HEK293 (cell line): ENCODE data around the gene SPATA24.

Experiments
- CTCF ChIP-seq: fragments of 450-650 bp; formaldehyde crosslinking; IDR thresholded peaks from 2 replicates; pipeline ENCODE4 v1.5.1; 2016; ENCODE audit warnings: missing biosample characterization, missing genetic modification characterization
- KLF16 ChIP-seq: fragments of 450-650 bp; formaldehyde crosslinking; IDR thresholded peaks from 2 replicates; pipeline ENCODE4 v1.5.1; 2017; ENCODE audit warnings: missing biosample characterization, missing genetic modification characterization
- MYNN ChIP-seq: fragments of 450-650 bp; formaldehyde crosslinking; IDR thresholded peaks from 2 replicates; pipeline ENCODE4 v1.5.1; 2016; ENCODE audit warnings: missing biosample characterization, missing genetic modification characterization, borderline replicate concordance
- ZNF133 ChIP-seq: fragments of 450-650 bp; formaldehyde crosslinking; IDR thresholded peaks from 2 replicates; pipeline ENCODE4 v1.5.1; 2016; ENCODE audit warnings: missing biosample characterization, missing genetic modification characterization
- ZNF138 ChIP-seq: fragments of 450-650 bp; formaldehyde crosslinking; IDR thresholded peaks from 2 replicates; pipeline ENCODE4 v1.5.1; 2016; ENCODE audit warnings: missing biosample characterization, missing genetic modification characterization, borderline replicate concordance
- ZNF184 ChIP-seq: fragments of 450-650 bp; IDR thresholded peaks from 2 replicates; pipeline ENCODE4 v1.5.1; 2018; ENCODE audit warnings: missing biosample characterization, mild to moderate bottlenecking, missing genetic modification characterization
- ZNF202 ChIP-seq: fragments of 450-650 bp; formaldehyde crosslinking; IDR thresholded peaks from 2 replicates; pipeline ENCODE4 v1.5.1; 2016; ENCODE audit warnings: missing biosample characterization, missing genetic modification characterization, borderline replicate concordance
- TF ChIP-seq, protein P1 (sequence below): fragments of 450-650 bp; formaldehyde crosslinking; IDR thresholded peaks from 2 replicates; pipeline ENCODE4 v1.5.1; 2016; ENCODE audit warnings: missing biosample characterization, missing genetic modification characterization

GRCh38 chr5:139354186-139354585, 49.7 kb downstream of the SPATA24 start:
- TF ChIP-seq ZNF138 (tag by site-specific recombination) (no peak), ZNF184 (no peak), MYNN (no peak), KLF16 (tag by site-specific recombination) (no peak), CTCF (tag by site-specific recombination) (no peak), ZNF202 (tag by site-specific recombination) (0 out of 2 replicates have a peak, but pooled peaks have one; percentile 4), ZNF133 (tag by site-specific recombination) (no peak)
- TF ChIP-seq, protein P1, sequence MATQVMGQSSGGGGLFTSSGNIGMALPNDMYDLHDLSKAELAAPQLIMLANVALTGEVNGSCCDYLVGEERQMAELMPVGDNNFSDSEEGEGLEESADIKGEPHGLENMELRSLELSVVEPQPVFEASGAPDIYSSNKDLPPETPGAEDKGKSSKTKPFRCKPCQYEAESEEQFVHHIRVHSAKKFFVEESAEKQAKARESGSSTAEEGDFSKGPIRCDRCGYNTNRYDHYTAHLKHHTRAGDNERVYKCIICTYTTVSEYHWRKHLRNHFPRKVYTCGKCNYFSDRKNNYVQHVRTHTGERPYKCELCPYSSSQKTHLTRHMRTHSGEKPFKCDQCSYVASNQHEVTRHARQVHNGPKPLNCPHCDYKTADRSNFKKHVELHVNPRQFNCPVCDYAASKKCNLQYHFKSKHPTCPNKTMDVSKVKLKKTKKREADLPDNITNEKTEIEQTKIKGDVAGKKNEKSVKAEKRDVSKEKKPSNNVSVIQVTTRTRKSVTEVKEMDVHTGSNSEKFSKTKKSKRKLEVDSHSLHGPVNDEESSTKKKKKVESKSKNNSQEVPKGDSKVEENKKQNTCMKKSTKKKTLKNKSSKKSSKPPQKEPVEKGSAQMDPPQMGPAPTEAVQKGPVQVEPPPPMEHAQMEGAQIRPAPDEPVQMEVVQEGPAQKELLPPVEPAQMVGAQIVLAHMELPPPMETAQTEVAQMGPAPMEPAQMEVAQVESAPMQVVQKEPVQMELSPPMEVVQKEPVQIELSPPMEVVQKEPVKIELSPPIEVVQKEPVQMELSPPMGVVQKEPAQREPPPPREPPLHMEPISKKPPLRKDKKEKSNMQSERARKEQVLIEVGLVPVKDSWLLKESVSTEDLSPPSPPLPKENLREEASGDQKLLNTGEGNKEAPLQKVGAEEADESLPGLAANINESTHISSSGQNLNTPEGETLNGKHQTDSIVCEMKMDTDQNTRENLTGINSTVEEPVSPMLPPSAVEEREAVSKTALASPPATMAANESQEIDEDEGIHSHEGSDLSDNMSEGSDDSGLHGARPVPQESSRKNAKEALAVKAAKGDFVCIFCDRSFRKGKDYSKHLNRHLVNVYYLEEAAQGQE (tag by site-specific recombination): no peak
